Osteoblast (primary cell): ENCODE results near the gene CD3D. TPM values are rescaled to one million over a fixed set of nuclear protein-coding genes. Genes with fewer than 3 reads are reported as not detected.

Experiments used
- DNase-seq: peaks from one replicate; pipeline ENCODE4 v3.0.0; 2011; ENCODE audit warnings: low spot score, mixed read lengths; ENCODE audit not compliant: insufficient read length; ENCODE audit errors: missing footprints
- H2AFZ ChIP-seq: 2 replicates; pipeline ENCODE4 v1.6.0; 2011; ENCODE audit warnings: mild to moderate bottlenecking, low read length
- H3K27ac ChIP-seq: 2 replicates; pipeline ENCODE4 v1.5.1; 2011; ENCODE audit warnings: mild to moderate bottlenecking, low read depth, low read length, moderate library complexity
- H3K27me3 ChIP-seq: 2 replicates; pipeline ENCODE4 v1.6.0; 2012; ENCODE audit warnings: mild to moderate bottlenecking, control low read depth, inconsistent platforms, low read length, moderate library complexity; ENCODE audit not compliant: insufficient read depth
- H3K36me3 ChIP-seq: 2 replicates; pipeline ENCODE4 v1.5.1; 2011; ENCODE audit warnings: mild to moderate bottlenecking, low read length, control low read depth, moderate library complexity; ENCODE audit not compliant: insufficient read depth
- H3K4me1 ChIP-seq: 2 replicates; pipeline ENCODE4 v1.5.1; 2011; ENCODE audit warnings: mild to moderate bottlenecking, low read length, control low read depth, moderate library complexity; ENCODE audit not compliant: insufficient read depth
- H3K4me2 ChIP-seq: 2 replicates; pipeline ENCODE4 v1.6.0; 2011; ENCODE audit warnings: mild to moderate bottlenecking, low read length; ENCODE audit not compliant: insufficient read depth
- H3K4me3 ChIP-seq: fragments of 200-600 bp; sonication (generic); 3 replicates; pipeline ENCODE4 v1.5.1; 2012; ENCODE audit warnings: mild to moderate bottlenecking, low read length, inconsistent platforms; ENCODE audit not compliant: insufficient read depth
- H3K79me2 ChIP-seq: 2 replicates; pipeline ENCODE4 v1.6.0; 2012; ENCODE audit warnings: mild to moderate bottlenecking, low read length, control low read depth, inconsistent platforms; ENCODE audit not compliant: insufficient read depth
- H3K9me3 ChIP-seq: 2 replicates; pipeline ENCODE4 v1.5.1; 2011; ENCODE audit warnings: low read depth, low read length, control low read depth
- H4K20me1 ChIP-seq: 2 replicates; pipeline ENCODE4 v1.6.0; 2012; ENCODE audit warnings: mild to moderate bottlenecking, low read length, control low read depth; ENCODE audit not compliant: insufficient read depth
- total RNA-seq: library from RNA; depleted of rRNA; stranded (reverse); fragments of >200 nt; gene quantifications from 2 replicates; pipeline ENCODE4 v1.2.3, GENCODE V29; 2012
- TF ChIP-seq, protein P1 (sequence below): IDR thresholded peaks from 2 replicates; pipeline ENCODE4 v1.5.1; 2011; ENCODE audit warnings: mild to moderate bottlenecking, low read depth, low read length, moderate library complexity; ENCODE audit errors: extremely low read depth

Gene CD3D
- total RNA-seq, 1 donor, result not detected

GRCh38 chr11:118320515-118320914, 22.0 kb downstream of the CD3D start:
- H4K20me1 ChIP-seq, result no peaks in the 10 kb centered on the region
- H3K4me1 ChIP-seq, result peaks cover 3% of the 10 kb centered on the region
- no peak overlapping the region for H2AFZ ChIP-seq
- H3K4me2 ChIP-seq, result no peak overlapping the region
- TF ChIP-seq, protein P1, sequence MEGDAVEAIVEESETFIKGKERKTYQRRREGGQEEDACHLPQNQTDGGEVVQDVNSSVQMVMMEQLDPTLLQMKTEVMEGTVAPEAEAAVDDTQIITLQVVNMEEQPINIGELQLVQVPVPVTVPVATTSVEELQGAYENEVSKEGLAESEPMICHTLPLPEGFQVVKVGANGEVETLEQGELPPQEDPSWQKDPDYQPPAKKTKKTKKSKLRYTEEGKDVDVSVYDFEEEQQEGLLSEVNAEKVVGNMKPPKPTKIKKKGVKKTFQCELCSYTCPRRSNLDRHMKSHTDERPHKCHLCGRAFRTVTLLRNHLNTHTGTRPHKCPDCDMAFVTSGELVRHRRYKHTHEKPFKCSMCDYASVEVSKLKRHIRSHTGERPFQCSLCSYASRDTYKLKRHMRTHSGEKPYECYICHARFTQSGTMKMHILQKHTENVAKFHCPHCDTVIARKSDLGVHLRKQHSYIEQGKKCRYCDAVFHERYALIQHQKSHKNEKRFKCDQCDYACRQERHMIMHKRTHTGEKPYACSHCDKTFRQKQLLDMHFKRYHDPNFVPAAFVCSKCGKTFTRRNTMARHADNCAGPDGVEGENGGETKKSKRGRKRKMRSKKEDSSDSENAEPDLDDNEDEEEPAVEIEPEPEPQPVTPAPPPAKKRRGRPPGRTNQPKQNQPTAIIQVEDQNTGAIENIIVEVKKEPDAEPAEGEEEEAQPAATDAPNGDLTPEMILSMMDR, result no peak
- H3K27ac ChIP-seq, result no peak overlapping the region
- H3K36me3 ChIP-seq, result no peaks in the 10 kb centered on the region
- H3K79me2 ChIP-seq, result no peaks in the 10 kb centered on the region
- no peak for DNase-seq
- H3K27me3 ChIP-seq, result no peaks in the 10 kb centered on the region
- H3K9me3 ChIP-seq, result no peaks in the 10 kb centered on the region
- no peak overlapping the region for H3K4me3 ChIP-seq

GRCh38 chr11:118319337-118319707, 23.2 kb downstream of the CD3D start:
- peaks cover 3% of the 10 kb centered on the region for H3K27me3 ChIP-seq
- H3K36me3 ChIP-seq, result no peaks in the 10 kb centered on the region
- H2AFZ ChIP-seq, result no peak overlapping the region
- TF ChIP-seq, protein P1, result no peak
- H3K4me1 ChIP-seq, result peaks cover 3% of the 10 kb centered on the region
- no peak overlapping the region for H3K4me3 ChIP-seq
- no peaks in the 10 kb centered on the region for H3K79me2 ChIP-seq
- no peaks in the 10 kb centered on the region for H3K9me3 ChIP-seq
- no peaks in the 10 kb centered on the region for H4K20me1 ChIP-seq
- DNase-seq, result no peak
- H3K27ac ChIP-seq, result no peak overlapping the region
- H3K4me2 ChIP-seq, result no peak overlapping the region

- peaks cover 3% of the 10 kb centered on the region for H3K27me3 ChIP-seq
- H3K36me3 ChIP-seq, result no peaks in the 10 kb centered on the region
- H2AFZ ChIP-seq, result no peak overlapping the region
- no peak overlapping the region for H3K27ac ChIP-seq
- H3K4me3 ChIP-seq, result no peak overlapping the region
- H4K20me1 ChIP-seq, result no peaks in the 10 kb centered on the region
- no peak overlapping the region for H3K4me2 ChIP-seq
- no peak for DNase-seq
- peaks cover 3% of the 10 kb centered on the region for H3K4me1 ChIP-seq
- H3K9me3 ChIP-seq, result no peaks in the 10 kb centered on the region
- no peaks in the 10 kb centered on the region for H3K79me2 ChIP-seq
- TF ChIP-seq, protein P1, result no peak
Observed at GRCh38 chr11:118318581-118319336, 23.7 kb downstream of the CD3D start.

DNA sequence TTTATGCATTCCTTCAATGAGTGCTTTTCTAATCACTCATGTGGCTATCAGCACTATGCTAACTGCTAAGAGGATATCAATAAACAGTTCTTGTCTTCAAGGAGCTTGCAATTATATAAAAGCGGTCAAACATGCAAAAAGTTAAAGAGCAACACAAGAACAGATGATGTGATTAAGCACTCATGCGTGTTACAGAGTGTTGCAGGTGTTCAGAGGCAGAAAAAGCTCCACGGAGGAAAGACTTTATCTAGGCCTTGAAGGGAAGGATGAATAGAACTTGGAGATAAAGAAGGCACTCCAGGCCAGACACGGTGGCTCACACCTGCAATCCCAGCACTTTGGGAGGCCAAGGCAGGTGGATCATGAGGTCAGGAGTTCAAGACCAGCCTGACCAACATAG, 24.4 kb downstream of the CD3D start:
- H3K4me2 ChIP-seq, result no peak overlapping the region
- TF ChIP-seq, protein P1, result no peak

More for the DNA sequence above, 24.4 kb downstream of the CD3D start:
- Histone ChIP-seq H3K4me1 (peaks cover 3% of the 10 kb centered on the region), H3K27ac (no peak overlapping the region), H3K27me3 (peaks cover 3% of the 10 kb centered on the region), H3K4me3 (no peak overlapping the region), H3K36me3 (no peaks in the 10 kb centered on the region), H4K20me1 (no peaks in the 10 kb centered on the region), H3K9me3 (no peaks in the 10 kb centered on the region), H3K79me2 (no peaks in the 10 kb centered on the region), H2AFZ (no peak overlapping the region)
- no peak for DNase-seq
